Iris pigment epithelial cell (primary cell): ENCODE results near the gene VANGL2.
"Not testable (repeated sequence)": the region's sequence is repeated elsewhere in the genome, so short reads cannot be mapped to it uniquely, and the experiment has no call there.

Experiments used
- DNase-seq: peaks from one replicate; pipeline ENCODE4 v3.0.0-alpha.2; 2011; ENCODE audit warnings: low read depth

Gene VANGL2

DNA sequence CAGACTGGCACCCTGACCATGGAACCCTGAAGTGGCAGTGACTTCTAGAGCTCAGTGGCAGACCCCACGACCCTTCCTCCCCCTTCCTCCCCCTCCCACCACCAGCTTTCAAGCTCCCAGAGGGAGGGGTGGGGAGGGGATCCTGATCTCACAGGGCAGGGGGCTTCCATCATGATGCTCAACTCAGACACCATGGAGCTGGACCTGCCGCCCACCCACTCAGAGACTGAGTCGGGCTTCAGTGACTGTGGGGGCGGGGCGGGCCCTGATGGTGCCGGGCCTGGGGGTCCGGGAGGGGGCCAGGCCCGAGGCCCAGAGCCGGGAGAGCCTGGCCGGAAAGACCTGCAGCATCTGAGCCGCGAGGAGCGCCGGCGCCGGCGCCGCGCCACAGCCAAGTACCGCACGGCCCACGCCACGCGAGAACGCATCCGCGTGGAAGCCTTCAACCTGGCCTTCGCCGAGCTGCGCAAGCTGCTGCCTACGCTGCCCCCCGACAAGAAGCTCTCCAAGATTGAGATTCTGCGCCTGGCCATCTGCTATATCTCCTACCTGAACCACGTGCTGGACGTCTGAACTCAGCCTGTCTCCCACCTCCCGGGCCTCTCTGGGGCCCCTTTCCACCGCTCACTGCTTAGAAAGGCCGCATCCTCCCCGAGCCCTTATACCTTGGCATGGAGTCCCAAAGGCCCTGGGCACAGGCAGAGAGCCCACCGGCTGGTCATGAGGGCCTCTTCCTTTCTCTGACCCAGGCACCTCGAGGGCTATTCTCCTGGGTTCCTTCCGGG lies 29.6 kb upstream of the VANGL2 start:
- DNase-seq = no peak

DNA sequence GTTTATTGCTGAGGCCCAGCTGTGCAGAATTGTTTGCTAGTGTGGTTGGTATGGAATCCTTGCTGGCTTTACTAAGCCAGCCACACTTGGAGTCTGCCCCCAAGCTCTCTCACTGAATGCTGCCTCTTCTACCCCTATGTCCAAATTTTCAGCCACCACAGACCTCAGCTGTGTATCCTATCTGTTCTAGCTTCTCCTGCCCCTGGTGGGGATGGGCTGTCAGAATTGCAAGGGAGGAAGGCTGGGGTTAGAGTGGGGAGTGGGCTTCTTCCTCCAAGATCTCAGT lies 29.1 kb upstream of the VANGL2 start:
- no peak for DNase-seq

DNA sequence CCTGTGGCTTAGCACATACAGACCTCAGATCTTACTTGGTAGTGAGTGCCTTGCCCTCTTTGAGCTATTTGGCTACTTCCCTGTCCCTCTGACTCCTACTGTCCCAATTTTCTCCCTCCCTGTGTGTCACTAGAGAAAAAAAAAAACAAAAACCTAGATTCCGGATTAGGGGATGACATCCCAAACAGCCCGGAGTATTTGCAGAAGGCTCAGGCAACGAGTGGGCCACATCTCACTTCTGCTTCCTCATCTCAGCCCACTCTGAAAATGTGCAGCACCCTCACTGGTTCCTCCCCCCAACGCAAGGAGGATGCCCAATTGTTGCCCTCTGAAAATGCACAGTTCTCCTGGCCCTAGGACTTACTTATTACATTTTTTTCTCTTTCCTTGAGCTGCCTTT lies 28.6 kb upstream of the VANGL2 start:
- no peak for DNase-seq

DNA sequence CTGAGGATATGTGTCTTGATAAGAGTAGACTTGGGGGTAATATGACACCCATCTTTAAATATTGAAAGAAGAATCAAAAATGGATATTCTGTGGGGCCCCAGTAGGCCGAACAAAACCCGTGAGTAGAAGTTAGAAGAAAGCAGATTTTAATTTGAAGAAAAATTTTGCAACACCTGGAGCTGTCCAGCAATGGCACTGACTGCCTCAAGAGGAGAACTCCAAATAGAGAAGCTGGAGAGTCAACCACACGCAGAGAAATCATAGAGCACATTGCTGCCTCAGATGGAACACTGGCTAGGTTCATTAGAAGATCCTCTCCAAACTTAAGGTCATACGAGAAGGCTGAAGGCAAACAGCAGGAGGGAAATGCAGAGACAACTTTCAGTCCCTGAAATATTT lies 26.7 kb upstream of the VANGL2 start:
- peak; percentile 29 for DNase-seq

DNA sequence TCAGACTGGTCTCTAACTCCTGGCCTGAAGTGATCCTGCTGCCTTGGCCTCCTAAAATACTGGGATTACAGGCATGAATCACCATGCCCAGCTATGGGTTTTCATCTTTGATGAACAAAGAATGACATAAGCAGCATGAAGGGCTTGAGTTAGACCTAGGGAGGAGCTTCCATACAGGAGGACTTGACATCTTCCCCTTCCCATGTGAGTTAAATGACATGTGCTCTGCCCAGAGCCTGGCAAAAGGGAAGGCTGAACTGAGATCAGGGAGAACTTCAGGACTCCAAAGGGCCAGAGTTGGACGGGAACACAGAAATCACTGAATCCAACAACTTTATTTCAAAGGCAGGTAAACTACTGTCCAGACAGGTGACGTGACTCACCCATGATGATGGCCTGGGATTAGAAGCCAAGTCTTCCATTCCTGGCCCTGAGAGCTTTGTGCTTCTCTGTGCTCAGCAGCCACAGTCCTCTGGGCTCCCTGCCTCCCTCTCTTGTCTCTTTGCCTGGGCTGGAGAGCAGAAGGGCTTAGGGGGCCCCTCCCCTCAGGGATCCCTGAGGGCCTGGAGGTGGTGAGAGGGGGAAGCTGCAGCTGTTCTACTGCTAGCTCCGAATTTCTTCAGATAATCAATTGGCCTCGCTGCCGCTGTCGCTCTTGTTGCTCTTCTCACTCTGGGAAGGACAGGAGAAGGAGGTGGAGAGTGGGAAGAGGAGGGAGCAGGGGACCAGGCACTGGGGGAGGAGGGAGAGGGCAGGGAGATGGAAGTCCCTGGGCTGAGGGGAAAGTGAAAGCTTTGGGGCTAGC lies 25.9 kb upstream of the VANGL2 start:
- no peak for DNase-seq

DNA sequence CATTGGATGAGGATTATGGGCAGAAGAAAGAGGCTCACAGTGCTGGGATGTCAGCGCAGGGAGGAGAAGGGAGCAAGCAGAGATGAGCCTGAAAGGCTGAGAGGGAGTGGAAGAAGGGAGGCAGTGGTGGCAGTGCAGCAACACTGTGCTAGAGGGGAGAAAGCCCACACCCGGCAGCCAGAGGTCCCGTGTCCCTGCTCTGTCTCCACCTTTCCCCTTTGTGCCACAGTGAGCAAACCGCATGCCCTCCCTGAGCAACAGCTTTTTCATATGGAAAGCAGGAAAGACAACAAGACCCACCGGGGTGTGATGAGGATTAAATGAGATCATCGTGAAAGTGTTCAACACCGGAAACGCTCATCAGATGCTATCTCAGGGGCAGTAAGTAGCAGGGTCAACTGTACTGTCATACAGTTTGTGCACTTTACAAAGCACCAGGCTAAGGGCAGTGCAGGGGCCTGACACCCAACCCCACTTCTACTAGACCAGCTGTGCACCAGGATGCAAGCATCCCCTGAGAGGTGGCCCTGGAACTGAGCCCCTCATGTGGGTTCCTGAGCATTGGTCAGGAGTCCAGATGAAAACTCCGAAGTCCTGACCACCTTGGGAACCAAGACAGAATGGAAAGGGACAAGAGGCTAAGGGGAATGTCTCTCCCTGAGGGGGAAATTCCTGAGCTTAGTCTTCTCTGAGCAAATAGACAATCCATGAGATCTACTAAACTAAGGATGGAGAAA lies 24.4 kb upstream of the VANGL2 start:
- peak; percentile 46 for DNase-seq

DNA sequence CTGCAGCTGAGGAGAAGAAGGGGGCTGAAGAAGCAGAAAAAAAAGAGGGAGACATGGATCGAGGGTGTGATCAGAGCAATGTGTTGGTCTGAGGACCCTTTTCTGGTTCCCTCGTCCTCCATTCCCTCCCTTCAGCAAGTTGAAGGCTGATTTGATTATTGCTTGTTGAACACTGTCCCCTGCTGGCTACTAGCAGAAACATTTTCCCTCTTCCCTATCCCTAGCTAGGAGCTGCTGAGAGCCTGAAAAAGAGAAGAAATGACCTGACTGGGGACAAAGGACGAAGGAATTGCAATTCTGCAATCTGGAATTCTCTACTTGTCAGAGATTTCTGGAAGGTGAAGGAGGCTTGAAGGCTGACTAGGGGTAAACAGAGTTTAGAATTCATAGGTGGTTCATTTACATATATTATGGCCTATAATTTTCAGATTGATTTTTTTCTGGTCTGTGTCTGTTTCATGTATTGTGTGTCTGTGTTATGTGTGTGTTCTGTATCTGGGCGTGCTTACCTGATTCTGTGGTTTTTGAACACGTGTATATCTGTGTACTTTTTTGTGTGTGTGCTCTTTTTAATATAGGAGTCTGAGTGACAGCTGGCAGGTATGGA lies 23.7 kb upstream of the VANGL2 start:
- peak; percentile 76 for DNase-seq

DNA sequence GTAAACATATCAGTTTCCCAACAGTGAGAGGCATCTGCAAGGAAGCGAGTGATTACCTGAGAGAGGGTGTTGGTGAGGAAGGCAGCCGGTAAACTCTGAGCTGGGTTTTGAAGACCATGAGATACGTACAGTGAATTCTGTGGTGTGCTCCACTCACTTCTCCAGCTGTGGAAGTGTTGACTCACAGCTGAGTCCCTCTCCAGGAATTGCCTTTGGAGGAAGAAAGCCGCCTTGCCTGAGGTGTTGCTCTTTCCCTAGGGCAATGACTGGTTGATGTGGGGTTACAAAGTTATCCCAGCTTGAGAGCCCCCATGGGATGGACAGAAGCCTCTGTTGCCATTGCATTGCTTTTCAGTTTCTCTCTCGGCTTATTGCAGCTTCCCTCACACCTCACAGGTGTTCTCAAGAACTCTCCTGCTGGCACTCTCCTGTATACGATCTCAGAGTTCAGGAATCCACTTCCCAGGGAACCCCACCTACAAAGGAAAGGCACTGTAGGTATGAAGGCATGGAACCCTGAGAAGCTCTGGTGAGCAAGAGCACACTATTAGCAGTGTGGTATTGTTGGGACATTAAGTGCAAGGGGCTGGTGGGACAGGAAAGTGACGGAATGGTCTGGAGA lies 22.7 kb upstream of the VANGL2 start:
- DNase-seq = peak; percentile 15

DNA sequence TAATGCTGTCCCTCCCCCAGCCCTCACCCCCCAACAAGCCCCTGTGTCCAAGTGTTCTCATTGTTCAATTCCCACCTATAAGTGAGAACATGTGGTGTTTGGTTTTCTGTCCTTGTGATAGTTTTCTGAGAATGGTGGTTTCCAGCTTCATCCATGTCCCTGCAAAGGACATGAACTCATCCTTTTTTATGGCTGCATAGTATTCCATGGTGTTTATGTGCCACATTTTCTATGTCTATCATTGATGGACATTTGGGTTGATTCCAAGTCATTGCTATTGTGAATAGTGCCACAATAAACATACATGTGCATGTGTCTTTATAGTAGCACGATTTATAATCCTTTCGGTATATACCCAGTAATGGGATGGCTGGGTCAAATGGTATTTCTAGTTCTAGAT lies 15.6 kb upstream of the VANGL2 start:
- DNase-seq = not testable (repeated sequence)

DNA sequence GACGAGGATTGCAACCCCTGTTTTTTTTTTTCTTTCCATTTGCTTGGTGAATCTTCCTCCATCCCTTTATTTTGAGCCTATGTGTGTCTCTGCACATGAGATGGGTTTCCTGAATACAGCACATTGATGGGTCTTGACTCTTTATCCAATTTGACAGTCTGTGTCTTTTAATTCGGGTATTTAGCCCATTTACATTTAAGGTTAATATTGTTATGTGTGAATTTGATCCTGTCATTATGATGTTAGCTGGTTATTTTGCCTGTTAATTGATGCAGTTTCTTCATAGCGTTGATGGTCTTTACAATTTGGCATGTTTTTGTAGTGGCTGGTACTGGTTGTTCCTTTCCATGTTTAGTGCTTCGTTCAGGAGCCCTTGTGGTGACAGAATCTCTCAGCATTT lies 12.0 kb upstream of the VANGL2 start:
- DNase-seq = not testable (repeated sequence)

DNA sequence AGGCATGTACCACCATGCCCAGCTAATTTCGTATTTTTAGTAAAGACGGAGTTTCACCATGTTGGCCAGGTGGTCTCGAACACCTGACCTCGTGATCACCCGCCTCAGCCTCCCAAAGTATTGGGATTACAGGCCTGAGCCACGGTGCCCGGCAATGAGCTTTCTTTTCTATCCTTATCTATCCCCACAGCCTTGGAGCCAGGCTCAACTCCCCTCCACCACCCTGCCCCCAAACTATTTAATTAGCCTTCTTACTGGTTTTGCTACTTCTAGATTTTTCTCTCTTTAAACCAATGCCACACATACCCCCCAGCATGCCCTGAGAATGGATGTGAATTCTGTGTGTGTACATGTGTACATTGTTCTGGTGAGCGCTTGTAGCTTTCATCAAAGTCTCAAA lies 5.7 kb upstream of the VANGL2 start:
- DNase-seq = no peak

DNA sequence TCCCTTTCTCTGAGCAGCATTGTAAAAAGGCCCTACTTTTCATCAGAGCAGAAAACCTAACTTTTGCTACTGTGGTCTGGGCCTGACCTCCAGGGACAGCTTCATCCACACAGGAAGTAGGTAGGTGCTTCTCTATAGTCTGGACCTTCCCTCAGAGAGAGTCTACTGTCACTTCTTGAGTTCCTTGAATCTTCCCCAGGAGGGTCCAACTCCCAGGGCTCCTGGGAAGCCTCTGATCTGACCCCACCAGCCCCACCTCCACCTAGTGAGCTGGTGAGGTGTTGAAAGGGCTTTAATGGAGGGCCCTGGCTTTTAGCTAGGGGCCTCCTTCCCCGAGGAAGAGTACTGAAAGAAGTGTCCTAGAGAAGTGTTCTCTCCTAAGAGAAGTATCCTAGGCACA lies 2.7 kb upstream of the VANGL2 start:
- DNase-seq = no peak

DNA sequence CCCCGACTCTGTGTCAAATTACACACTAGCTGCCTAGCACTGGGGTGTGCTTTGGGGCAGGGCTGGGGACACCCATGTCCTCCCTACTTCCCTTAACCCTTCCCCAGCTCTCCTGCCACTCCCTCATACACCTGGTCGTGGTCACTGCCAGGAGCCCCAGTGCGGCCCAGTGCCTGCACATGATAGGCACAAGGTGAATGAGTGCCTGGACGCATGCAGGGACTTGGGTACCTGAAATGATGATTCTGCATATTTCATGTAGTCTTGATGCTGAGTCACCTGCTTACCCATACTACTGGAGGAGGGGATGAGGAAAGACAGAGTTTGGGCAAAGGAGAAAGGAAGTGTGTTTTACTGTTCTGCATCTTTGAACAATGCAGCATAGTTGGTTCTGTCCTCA lies 1.5 kb upstream of the VANGL2 start:
- DNase-seq = no peak

DNA sequence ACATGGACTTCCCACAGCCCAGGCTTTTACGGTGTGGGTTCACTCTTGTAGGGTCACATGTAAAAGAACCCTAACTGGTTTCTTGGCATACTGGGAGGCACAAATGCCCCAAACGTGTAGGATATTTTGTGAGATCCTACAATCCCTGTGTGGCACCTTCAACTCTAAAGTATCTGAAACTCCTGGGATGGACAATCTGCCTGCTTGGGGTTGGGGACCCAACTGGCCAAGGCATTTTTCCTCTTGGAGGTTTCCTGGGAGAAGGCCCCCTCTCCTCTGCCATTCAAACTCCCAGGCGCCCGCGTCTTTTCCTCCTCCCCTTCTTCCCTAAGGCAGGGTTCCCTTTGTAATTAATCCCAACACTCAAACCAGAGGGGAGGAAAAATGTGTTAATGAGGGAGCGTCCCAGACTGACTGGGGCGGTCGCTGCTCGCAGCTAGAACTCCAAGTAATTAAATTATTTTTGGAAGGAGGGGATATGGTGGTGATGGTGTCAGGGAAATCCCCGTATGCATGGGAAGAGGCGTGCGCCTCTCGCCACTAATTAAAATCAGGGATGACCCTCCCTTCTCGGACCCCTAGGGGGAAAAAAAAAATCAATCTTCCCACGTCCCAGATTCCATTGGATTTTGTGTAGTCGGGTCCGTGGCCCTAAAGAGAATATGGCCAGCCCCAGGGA lies 681 bp upstream of the VANGL2 start:
- DNase-seq = no peak

DNA sequence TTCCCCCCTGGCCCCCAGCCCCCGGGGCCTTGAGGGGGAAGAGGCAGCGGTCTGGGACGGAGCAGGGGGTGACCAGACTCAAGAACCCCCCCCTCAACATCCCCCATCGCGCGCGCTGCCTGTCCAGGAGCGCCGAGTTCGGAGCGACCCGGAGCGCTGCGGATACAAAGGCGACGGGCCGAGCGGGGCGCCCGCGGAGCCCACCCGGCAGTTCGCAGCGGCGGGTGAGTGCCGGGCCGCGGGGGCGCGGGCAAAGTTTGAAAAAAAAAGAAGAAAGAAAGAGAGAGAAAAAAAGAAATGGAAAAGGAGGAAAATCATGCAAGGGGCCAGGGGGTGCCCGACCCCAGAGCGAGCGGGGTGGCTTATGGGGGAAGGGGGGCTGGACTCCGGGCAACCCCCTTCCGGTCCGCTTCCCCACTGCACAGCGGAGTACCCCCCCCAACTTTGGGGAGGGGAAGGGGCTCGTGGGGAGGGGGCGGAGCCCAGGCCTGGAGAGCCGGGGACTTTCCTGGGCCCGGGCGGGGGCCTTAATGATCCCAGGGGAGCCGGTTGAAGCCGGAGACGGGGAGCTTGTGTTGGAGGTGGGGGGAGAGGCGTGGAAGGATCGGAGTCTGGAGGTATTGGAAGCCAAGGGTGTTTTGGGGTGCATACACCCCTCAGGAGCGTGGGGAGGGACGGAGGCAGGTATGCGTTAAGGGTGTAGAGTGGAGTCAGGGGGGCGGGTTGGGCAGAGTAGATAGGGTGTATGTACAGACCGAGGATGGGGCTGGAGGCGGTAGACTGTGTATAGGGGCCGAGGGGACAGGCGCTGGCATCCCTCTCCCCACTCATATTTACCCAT lies 502 bp downstream of the VANGL2 start:
- no peak for DNase-seq

DNA sequence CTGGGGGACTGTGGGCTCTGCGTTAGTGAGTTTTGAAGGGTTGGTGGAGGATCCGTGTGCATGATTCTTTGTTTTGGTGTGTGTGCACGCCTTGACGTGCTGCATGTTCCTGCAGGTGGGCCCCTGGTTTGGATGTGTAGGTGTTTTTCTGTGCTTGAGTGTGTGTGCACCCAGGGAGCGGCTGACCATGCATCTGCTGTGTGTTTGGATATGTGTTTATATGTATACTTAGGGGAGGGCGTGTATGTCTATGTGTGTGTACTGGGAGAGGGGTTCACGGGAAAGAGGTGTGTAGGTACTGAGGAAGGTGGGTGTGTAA lies 1.1 kb downstream of the VANGL2 start:
- no peak for DNase-seq

DNA sequence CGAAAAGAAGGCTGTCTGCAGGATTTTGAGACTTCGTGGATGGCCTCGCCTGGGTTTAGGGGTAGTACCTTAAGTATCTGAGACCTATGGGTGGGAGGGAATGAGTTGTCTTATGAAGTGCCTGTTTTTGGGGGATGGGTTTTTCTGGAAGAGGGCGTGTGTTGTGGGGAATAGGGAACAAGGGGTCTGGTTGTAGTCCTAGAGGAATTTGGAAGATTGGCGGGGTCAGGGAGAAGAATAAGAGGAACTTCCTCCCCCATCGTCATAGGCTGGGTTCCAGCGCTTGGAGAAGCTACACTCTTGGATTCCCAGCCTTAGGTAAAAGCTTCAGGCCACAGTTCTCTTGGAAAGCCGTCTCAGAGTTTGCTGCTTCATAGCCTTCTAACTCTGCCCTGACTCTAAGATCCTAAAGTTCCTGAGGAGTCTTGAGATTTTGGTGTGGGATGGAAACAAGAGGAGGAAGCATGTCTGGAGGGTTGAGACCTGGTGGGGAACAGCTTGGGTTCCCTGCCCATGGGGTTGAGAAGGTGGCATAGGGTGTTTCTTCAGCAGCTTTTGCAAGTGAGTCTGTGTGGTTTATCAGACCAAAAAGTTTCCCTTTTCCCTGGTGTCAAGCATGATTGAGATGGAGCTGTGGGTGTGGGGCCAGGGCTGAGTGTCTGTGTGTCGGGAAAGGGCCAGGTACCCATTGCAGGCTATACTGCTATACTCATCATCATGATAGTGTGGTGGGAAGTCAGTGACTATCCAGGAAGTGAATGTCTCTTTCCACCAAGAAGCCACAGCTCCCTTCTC lies 1.8 kb downstream of the VANGL2 start:
- no peak for DNase-seq

DNA sequence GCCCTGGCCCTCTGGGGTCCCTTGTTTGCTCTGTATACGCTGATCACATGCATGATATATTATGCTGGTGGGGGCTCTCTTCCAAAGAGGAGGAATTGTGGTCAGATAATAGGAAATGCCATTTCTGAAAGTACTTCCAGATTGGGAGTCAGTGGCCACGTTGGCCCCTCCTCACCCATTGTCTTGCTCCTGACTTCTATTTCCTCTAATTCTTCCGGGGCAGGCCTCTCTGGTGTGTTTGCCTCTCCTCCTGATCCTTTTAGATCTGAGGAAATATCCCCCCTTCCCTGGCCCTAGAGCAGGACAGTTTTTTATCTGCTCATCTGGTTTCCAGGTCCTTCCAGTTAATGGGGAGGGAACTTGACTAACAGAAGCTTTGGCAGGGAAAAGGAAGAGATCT lies 2.9 kb downstream of the VANGL2 start:
- DNase-seq = no peak

DNA sequence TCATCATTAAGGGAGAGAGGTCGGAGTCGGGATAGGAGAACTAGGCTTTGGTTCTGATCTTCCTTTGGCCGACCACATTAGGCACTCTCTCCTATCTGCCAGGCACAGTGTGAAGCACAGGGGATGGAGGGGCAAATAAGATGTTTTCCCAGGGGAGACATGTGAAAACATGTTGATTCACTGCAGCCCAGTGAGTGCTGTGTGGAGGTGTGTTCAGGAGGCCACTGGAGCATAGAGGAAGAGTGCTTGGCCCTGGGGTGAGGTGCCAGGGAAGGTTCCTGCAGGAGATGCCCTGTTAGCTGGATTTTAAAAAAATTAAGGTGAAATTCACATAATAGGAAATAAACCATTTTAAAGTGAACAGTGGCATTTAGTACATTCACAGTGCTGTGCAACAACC lies 3.7 kb downstream of the VANGL2 start:
- no peak for DNase-seq

DNA sequence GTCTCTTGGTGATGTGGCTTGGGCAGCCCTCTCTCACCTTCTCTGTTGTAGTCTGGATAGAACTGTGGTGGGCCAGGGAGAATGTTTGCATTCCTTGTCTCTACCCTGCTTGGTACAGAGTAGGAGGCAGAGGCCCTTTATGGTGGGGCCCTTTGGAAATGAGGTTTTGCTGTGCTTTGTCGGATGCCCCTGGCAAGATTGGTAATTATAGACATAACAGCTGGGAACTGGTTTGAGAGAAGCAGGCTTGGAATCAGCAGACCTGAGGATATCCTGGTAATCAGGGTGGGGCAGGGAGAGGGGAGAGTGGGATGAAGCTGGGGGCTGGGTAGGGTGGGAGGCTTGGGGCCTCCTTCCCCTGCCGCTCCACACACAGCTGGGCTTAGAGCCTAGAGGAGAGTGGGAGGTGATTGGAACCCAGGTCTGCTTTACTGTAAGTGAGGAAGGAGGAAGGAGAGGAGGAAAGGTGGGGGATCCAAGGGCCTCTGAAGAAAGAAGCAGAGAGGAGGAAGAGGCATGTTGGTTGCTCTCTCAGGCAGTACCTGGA lies 5.0 kb downstream of the VANGL2 start:
- DNase-seq = no peak
